ENCODE data around the gene SYNGR3.

GRCh38 chr16:1984347-1985225 is 5.2 kb upstream of the SYNGR3 start:
- no peak for TF ChIP-seq POLR2A (IDR thresholded peaks at IDR 0.05)
- TF ChIP-seq, protein P1, sequence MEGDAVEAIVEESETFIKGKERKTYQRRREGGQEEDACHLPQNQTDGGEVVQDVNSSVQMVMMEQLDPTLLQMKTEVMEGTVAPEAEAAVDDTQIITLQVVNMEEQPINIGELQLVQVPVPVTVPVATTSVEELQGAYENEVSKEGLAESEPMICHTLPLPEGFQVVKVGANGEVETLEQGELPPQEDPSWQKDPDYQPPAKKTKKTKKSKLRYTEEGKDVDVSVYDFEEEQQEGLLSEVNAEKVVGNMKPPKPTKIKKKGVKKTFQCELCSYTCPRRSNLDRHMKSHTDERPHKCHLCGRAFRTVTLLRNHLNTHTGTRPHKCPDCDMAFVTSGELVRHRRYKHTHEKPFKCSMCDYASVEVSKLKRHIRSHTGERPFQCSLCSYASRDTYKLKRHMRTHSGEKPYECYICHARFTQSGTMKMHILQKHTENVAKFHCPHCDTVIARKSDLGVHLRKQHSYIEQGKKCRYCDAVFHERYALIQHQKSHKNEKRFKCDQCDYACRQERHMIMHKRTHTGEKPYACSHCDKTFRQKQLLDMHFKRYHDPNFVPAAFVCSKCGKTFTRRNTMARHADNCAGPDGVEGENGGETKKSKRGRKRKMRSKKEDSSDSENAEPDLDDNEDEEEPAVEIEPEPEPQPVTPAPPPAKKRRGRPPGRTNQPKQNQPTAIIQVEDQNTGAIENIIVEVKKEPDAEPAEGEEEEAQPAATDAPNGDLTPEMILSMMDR (IDR thresholded peaks at IDR 0.05 in 8 of 11, conservative IDR thresholded peaks at IDR 0.05 in 3 of 11), result no peak

Data from spleen (tissue), 7 donors.